ENCODE measurements around the gene SPATA21. TPM values are rescaled to one million over a fixed set of nuclear protein-coding genes. Genes with fewer than 3 reads are reported as not detected.

The SPATA21 gene
- total RNA-seq, 1 experiment from 2014 or later: not detected

DNA sequence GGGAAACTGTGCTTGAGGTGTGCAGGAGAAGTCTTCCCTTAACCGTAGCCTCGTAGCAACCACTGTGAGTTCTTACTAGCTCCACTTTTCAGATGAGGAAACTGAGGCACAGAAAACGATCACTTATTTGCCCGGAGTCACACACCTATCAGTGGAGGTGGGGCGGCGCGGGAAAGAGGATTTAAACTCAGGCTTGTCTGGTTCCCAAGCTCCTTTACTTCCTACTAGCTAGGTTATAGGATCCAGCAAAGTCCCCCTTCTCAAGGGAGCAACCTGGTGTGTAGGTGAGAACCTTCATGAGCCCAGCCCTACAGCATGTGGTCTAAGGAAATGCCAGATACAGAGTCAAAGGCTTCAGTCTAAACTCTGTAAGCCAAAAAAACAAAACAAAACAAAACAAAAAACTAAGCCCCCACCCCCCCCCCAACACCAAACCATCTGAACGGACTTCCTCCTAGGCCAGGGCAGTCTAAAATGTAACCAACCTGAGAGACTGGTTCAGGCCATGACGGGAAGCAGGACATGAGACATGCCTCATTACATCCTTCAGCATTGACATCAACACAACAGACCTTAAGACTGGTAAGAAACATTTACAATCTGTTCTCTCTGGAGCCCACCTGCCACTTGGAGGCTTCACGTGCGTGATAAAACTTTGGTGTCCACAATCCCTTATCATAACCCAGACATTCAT lies 84.2 kb downstream of the SPATA21 start:
- H3K27me3 ChIP-seq (ENCODE audit: insufficient read depth, low read length): no peaks in the 10 kb centered on the region
- no peak overlapping the region for H4K5ac ChIP-seq (ENCODE audit: insufficient read length, low read depth, low read length)
- peaks cover 9% of the 10 kb centered on the region; the same call in 1 of the 2 replicates for H3K79me2 ChIP-seq (ENCODE audit: insufficient read depth, low read length)
- Mint-ChIP-seq H3K9me3 (no peaks in the 10 kb centered on the region), H3K27ac (peak overlapping the region; percentile 52 to 94 (median 82); a peak in 5 of 7 replicates), H3K27me3 (ENCODE audit: low read depth) (no peaks in the 10 kb centered on the region), H3K4me1 (peaks cover 17 to 19% of the 10 kb centered on the region in 2 experiments), H3K36me3 (ENCODE audit: insufficient read depth in 1 of 3, low read depth in 3 of 3) (no peaks in the 10 kb centered on the region), H3K4me3 (peak overlapping the region; percentile 92 to 94)
- peak overlapping the region; percentile 39 for H3K9ac ChIP-seq (ENCODE audit: extremely low read depth, insufficient read length, low read length)
- no peak overlapping the region for H3K56ac ChIP-seq (ENCODE audit: insufficient read length, low read depth, low read length)
- no peaks in the 10 kb centered on the region for H3K79me1 ChIP-seq (ENCODE audit: insufficient read depth, low read depth, low read length, poor library complexity, severe bottlenecking)
- no peak overlapping the region for H2AK5ac ChIP-seq (ENCODE audit: insufficient read length, low read length)
- no peak overlapping the region for H2AFZ ChIP-seq (ENCODE audit: low read length)
- H3K9me3 ChIP-seq (ENCODE audit: control insufficient read depth, low read depth, low read length): no peaks in the 10 kb centered on the region
- H2BK20ac ChIP-seq (ENCODE audit: low read depth, low read length, poor library complexity, severe bottlenecking): no peak overlapping the region
- no peak overlapping the region for H2BK5ac ChIP-seq (ENCODE audit: insufficient read length, low read length)
- peak overlapping the region; percentile 23 for H3K18ac ChIP-seq (ENCODE audit: insufficient read length, low read depth, low read length)
- no peak overlapping the region for H3T11ph ChIP-seq (ENCODE audit: low read length)
- no peak overlapping the region for H3K4ac ChIP-seq (ENCODE audit: low read depth, low read length)
- no peak for TF ChIP-seq CTCF (conservative IDR thresholded peaks at IDR 0.05)
- H3K14ac ChIP-seq (ENCODE audit: insufficient read depth, low read length): peak overlapping the region; percentile 2; the same call in 1 of the 2 replicates
- H3K4me1 ChIP-seq (ENCODE audit: insufficient read depth, low read length): no peaks in the 10 kb centered on the region
- no peak overlapping the region for H4K8ac ChIP-seq (replicated peaks; ENCODE audit: insufficient read length, low read depth, low read length)
- no peak overlapping the region for H4K91ac ChIP-seq (ENCODE audit: insufficient read length, low read depth, low read length)
- H2BK12ac ChIP-seq (ENCODE audit: insufficient read length, low read depth, low read length): no peak overlapping the region
- no peaks in the 10 kb centered on the region for H4K20me1 ChIP-seq (ENCODE audit: control insufficient read depth, insufficient read depth, insufficient read length)
- no CpG with 5 or more reads among the region's 11 CpGs for WGBS (ENCODE audit: extremely low coverage, insufficient read length, low lambda C conversion rate)
- H2BK120ac ChIP-seq (ENCODE audit: low read depth, low read length, poor library complexity, severe bottlenecking): no peak overlapping the region
- no peak overlapping the region for H3K23ac ChIP-seq (ENCODE audit: insufficient read length, low read depth, low read length)
- peaks cover 11% of the 10 kb centered on the region for H3K23me2 ChIP-seq (ENCODE audit: insufficient read length, low read depth, low read length, poor library complexity, severe bottlenecking)
- no peak for DNase-seq
- H3K27ac ChIP-seq (ENCODE audit: insufficient read length, low read depth, low read length): no peak overlapping the region
- peak overlapping the region; percentile 65 for H3K4me2 ChIP-seq (ENCODE audit: insufficient read depth, insufficient read length, low read length)
- H2BK15ac ChIP-seq (ENCODE audit: low read depth, low read length): no peak overlapping the region
